PC-3 (cell line): ENCODE results near the gene NEU2. TPM values are rescaled to one million over a fixed set of nuclear protein-coding genes. Genes with fewer than 3 reads are reported as not detected.

Experiments
- ATAC-seq: fragments of 200-7000 bp; cut with Tn5 transposase; 2 replicates; pipeline ENCODE4 v1.9.1; 2020; ENCODE audit warnings: mild to moderate bottlenecking, moderate library complexity
- BruUV-seq: library from RNA; stranded (reverse); fragments of 400-500 nt; replicated peaks from 2 replicates; lab custom pipeline; 2021; lab: Mats Ljungman, UMichigan
- CTCF ChIA-PET: fragments of 300-600 bp; sonication (Branson Sonifier 250); formaldehyde crosslinking; loops from one replicate; lab custom pipeline; 2022; ENCODE audit warnings: antibody characterized with exemption; lab: Charles Lee
- POLR2A ChIA-PET: fragments of 300-600 bp; sonication (Branson Sonifier 250); formaldehyde crosslinking; loops from one replicate; lab custom pipeline; 2022; ENCODE audit warnings: antibody characterized with exemption; ENCODE audit not compliant: unreplicated experiment; lab: Charles Lee
- DNase-seq: peaks from one replicate; pipeline ENCODE4 v3.0.0-alpha.2; 2015
- H2AFZ ChIP-seq: fragments of 300-600 bp; sonication (generic); 2 replicates; pipeline ENCODE4 v1.6.0; 2016; ENCODE audit warnings: antibody characterized with exemption, low read length
- H3F3A ChIP-seq: fragments of 300-600 bp; sonication (generic); one replicate; pipeline ENCODE4 v1.6.0; 2017; ENCODE audit warnings: antibody characterized with exemption, low read length, control low read depth, mild to moderate bottlenecking; ENCODE audit not compliant: unreplicated experiment
- H3K27ac ChIP-seq: fragments of 300-600 bp; sonication (generic); 2 replicates; pipeline ENCODE4 v1.5.1; 2016; ENCODE audit warnings: mild to moderate bottlenecking, low read length
- H3K27me3 ChIP-seq: fragments of 300-600 bp; sonication (generic); 2 replicates; pipeline ENCODE4 v1.6.1; 2016; ENCODE audit warnings: low read length, mixed read lengths
- H3K36me3 ChIP-seq: fragments of 300-600 bp; sonication (generic); 2 replicates; pipeline ENCODE4 v1.6.1; 2016; ENCODE audit warnings: low read depth, mixed run types, low read length, mixed read lengths
- H3K4me1 ChIP-seq: fragments of 300-600 bp; sonication (generic); 2 replicates; pipeline ENCODE4 v1.5.1; 2016; ENCODE audit warnings: low read length; ENCODE audit not compliant: insufficient read depth
- H3K4me2 ChIP-seq: fragments of 300-600 bp; sonication (generic); 2 replicates; pipeline ENCODE4 v1.6.0; 2016; ENCODE audit warnings: low read length
- H3K4me3 ChIP-seq: fragments of 300-600 bp; sonication (generic); 2 replicates; pipeline ENCODE4 v1.5.1; 2016; ENCODE audit warnings: mild to moderate bottlenecking, low read length, mixed read lengths
- H3K79me2 ChIP-seq: fragments of 300-600 bp; sonication (generic); 2 replicates; pipeline ENCODE4 v1.6.1; 2017; ENCODE audit warnings: low read length, mixed read lengths
- H3K9ac ChIP-seq: fragments of 300-600 bp; sonication (generic); 2 replicates; pipeline ENCODE4 v1.6.0; 2016; ENCODE audit warnings: mild to moderate bottlenecking, low read length
- H3K9me2 ChIP-seq: fragments of 300-600 bp; sonication (generic); replicated peaks from 2 replicates; pipeline ENCODE4 v1.6.1; 2016; ENCODE audit warnings: mixed run types, low read length, mixed read lengths
- H3K9me3 ChIP-seq: fragments of 300-600 bp; sonication (generic); 2 replicates; pipeline ENCODE4 v1.6.1; 2016; ENCODE audit warnings: low read length, mixed read lengths
- H4K20me1 ChIP-seq: fragments of 300-600 bp; sonication (generic); 2 replicates; pipeline ENCODE4 v1.6.1; 2016; ENCODE audit warnings: low read length, mixed read lengths
- CTCF ChIP-seq: fragments of 300-600 bp; sonication (generic); conservative IDR thresholded peaks from 2 replicates; pipeline ENCODE4 v1.5.1; 2017; ENCODE audit warnings: antibody characterized with exemption, low read depth, mild to moderate bottlenecking, low read length
- EZH2 ChIP-seq: fragments of 300-600 bp; sonication (generic); IDR thresholded peaks from one replicate; pipeline ENCODE4 v1.6.1; 2017; ENCODE audit warnings: antibody characterized with exemption, mild to moderate bottlenecking, low read length; ENCODE audit not compliant: unreplicated experiment
- EZH2phosphoT487 ChIP-seq: fragments of 300-600 bp; sonication (generic); IDR thresholded peaks from 2 replicates; pipeline ENCODE4 v1.6.1; 2018; ENCODE audit warnings: mild to moderate bottlenecking, antibody characterized with exemption, low read length, borderline replicate concordance
- intact Hi-C: fragments of 100-400 bp; cut with micrococcal nuclease; formaldehyde crosslinking; loops from 2 replicates; pipeline ENCODE4 v1.9.0; 2023
- total RNA-seq: library from RNA; depleted of rRNA; stranded (reverse); fragments of >200 nt; gene quantifications from 2 replicates; pipeline ENCODE4 v1.2.3, GENCODE V29; 2014

Gene NEU2
- total RNA-seq, 1 experiment from 2014 or later, result 4.5 TPM

DNA sequence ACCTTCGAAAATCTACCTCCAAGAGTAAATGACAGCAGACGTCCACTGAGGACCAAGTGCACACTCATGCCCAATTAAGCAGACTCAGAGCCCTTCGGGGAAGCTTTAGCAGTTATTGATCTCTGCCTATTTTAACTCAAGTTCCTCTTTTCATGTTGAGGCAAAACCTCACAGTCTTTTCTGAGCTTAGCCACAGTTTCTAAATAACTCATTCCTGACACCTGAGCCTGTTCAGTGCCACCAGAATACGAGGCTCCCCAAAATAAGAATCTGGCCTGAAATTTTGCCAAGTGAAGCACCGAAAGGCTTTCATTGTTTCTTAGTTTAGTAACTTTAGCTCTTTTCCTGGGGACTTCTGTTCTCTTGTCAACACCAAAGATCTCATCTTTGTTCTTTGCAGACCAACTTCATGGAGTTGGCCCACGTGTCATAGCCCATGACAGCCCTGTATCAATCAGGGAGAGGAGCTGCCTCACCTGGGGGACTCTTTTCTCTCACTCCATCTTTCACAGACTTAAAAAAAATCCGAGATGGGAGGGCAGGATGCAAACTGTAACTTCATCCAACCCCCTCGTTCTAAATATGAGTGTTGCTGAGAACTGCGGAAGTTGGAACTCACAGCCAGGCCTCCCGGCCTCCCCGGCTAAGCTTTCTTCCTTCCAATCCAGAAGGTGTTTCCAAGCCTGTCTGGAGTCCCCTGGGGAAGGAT is 49.9 kb downstream of the NEU2 start:
- H2AFZ ChIP-seq, result no peak overlapping the region
- H3K4me2 ChIP-seq, result no peak overlapping the region
- H4K20me1 ChIP-seq, result no peaks in the 10 kb centered on the region
- no peak overlapping the region for H3K9ac ChIP-seq
- BruUV-seq, result no TSS peak
- H3K9me3 ChIP-seq, result no peaks in the 10 kb centered on the region
- H3K4me3 ChIP-seq, result no peak overlapping the region
- TF ChIP-seq EZH2, result no peak
- TF ChIP-seq CTCF, result no peak
- TF ChIP-seq EZH2phosphoT487, result no peak
- H3K27me3 ChIP-seq, result no peaks in the 10 kb centered on the region
- ATAC-seq, result no peak
- H3K9me2 ChIP-seq, result no peaks in the 10 kb centered on the region
- H3K79me2 ChIP-seq, result no peaks in the 10 kb centered on the region
- H3K36me3 ChIP-seq, result no peaks in the 10 kb centered on the region
- no peak overlapping the region for H3K27ac ChIP-seq
- no peaks in the 10 kb centered on the region for H3F3A ChIP-seq
- intact Hi-C loops, result no loop called here
- CTCF ChIA-PET, result no interaction called here
- H3K4me1 ChIP-seq, result peaks cover 7% of the 10 kb centered on the region
- DNase-seq, result no peak
- POLR2A ChIA-PET, result no interaction called here

- intact Hi-C loops, result no loop called here
- DNase-seq (no peak), ATAC-seq (no peak)
- Histone ChIP-seq H3K27ac (no peak overlapping the region), H3K9me3 (no peaks in the 10 kb centered on the region), H3K9ac (no peak overlapping the region), H2AFZ (no peak overlapping the region), H3F3A (no peaks in the 10 kb centered on the region), H3K4me1 (peaks cover 7% of the 10 kb centered on the region), H3K9me2 (no peaks in the 10 kb centered on the region), H3K36me3 (no peaks in the 10 kb centered on the region), H3K4me2 (no peak overlapping the region), H3K79me2 (no peaks in the 10 kb centered on the region), H3K4me3 (no peak overlapping the region), H3K27me3 (no peaks in the 10 kb centered on the region), H4K20me1 (no peaks in the 10 kb centered on the region)
- TF ChIP-seq CTCF (no peak), EZH2 (no peak), EZH2phosphoT487 (no peak)
- POLR2A ChIA-PET, result no interaction called here
- BruUV-seq, result no TSS peak
- CTCF ChIA-PET, result no interaction called here
Measured at GRCh38 chr2:233082931-233083755, 50.7 kb downstream of the NEU2 start.

DNA sequence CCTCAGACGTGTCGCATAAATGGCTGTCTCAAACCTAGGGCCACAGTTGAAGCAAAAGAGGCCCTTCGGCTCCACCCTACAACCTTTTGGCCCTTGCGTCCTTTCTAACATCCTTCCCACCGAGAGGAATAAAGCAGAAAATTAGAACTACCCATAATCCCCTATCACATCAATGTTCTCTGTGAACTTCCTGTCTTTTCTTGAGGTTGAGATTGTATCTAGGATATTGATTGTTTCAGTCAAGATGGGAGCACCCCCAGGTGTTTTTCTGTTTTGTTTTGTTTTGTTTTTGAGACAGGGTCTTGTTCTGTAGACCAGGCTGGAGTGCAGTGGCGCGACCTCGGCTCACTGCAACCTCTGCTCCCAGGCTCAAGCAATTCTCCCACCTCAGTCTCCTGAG is 51.3 kb downstream of the NEU2 start:
- ChIA-PET CTCF (no interaction called here), POLR2A (no interaction called here)
- no TSS peak for BruUV-seq
- DNase-seq, result no peak
- no peaks in the 10 kb centered on the region for H3K27me3 ChIP-seq
- no peaks in the 10 kb centered on the region for H3F3A ChIP-seq
- H3K9me2 ChIP-seq, result no peaks in the 10 kb centered on the region
- no peaks in the 10 kb centered on the region for H3K79me2 ChIP-seq
- H4K20me1 ChIP-seq, result no peaks in the 10 kb centered on the region
- peaks cover 7% of the 10 kb centered on the region for H3K4me1 ChIP-seq
- no peak for ATAC-seq
- no peak for TF ChIP-seq EZH2phosphoT487
- no peak for TF ChIP-seq CTCF
- TF ChIP-seq EZH2, result no peak
- H3K9ac ChIP-seq, result no peak overlapping the region
- H3K4me2 ChIP-seq, result no peak overlapping the region
- H3K36me3 ChIP-seq, result no peaks in the 10 kb centered on the region
- H2AFZ ChIP-seq, result no peak overlapping the region
- intact Hi-C loops, result no loop called here
- no peak overlapping the region for H3K4me3 ChIP-seq
- H3K27ac ChIP-seq, result no peak overlapping the region
- H3K9me3 ChIP-seq, result no peaks in the 10 kb centered on the region
